Endothelial cell of umbilical vein (primary cell): ENCODE results near the gene DPF3. TPM values are rescaled to one million over a fixed set of nuclear protein-coding genes. Genes with fewer than 3 reads are reported as not detected.
A peak's percentile ranks its signal among the peaks of the same experiment; 100 is the strongest.

Experiments
- BruUV-seq: library from RNA; stranded (reverse); fragments of 400-500 nt; replicated peaks from 2 replicates; lab custom pipeline; 2021; lab: Mats Ljungman, UMichigan
- CTCF ChIA-PET: fragments of 300-600, 350-600 bp; sonication (Branson Sonifier 250); formaldehyde crosslinking; loops from one replicate; lab custom pipeline; 2021; ENCODE audit warnings: antibody characterized with exemption, inconsistent platforms; lab: Charles Lee
- POLR2A ChIA-PET: fragments of 300-600, 350-600 bp; sonication (Branson Sonifier 250); formaldehyde crosslinking; loops from one replicate; lab custom pipeline; 2021; ENCODE audit warnings: antibody characterized with exemption, inconsistent platforms; lab: Charles Lee
- DNase-seq: peaks from one replicate; pipeline ENCODE4 v3.0.0-alpha.2; 2011; ENCODE audit warnings: low read depth, low spot score
- FAIRE-seq: peaks from 2 replicates; lab custom pipeline; 2011; peaks lifted over from hg19 to GRCh38; lab: Jason Lieb, UNC
- H2AFZ ChIP-seq: 2 replicates; pipeline ENCODE4 v1.6.0; 2012; ENCODE audit warnings: low read depth, low read length, control low read depth, inconsistent platforms
- H3K27ac ChIP-seq: 2 replicates; pipeline ENCODE4 v1.5.1; 2011; ENCODE audit warnings: low read depth, mild to moderate bottlenecking, control low read depth, low read length, moderate library complexity; ENCODE audit not compliant: insufficient read depth
- H3K27me3 ChIP-seq, 2 experiments: 2 replicates each; pipeline versions ENCODE4 v1.6.0 to v1.6.1; 2011; ENCODE audit warnings: low read length in 2 of 2, mixed read lengths in 1 of 2; ENCODE audit not compliant: control insufficient read depth in 2 of 2, insufficient read depth in 2 of 2
- H3K36me3 ChIP-seq, 2 experiments: 2 replicates in 1 of 2; 3 replicates in 1 of 2; pipeline ENCODE4 v1.5.1; 2011; ENCODE audit warnings: low read length in 2 of 2, mild to moderate bottlenecking in 1 of 2, moderate library complexity in 1 of 2; ENCODE audit not compliant: control insufficient read depth in 2 of 2, insufficient read depth in 2 of 2; ENCODE audit errors: extremely low read depth in 1 of 2
- H3K4me1 ChIP-seq: 3 replicates; pipeline ENCODE4 v1.5.1; 2011; ENCODE audit warnings: mild to moderate bottlenecking, low read length; ENCODE audit not compliant: control insufficient read depth, insufficient read depth; ENCODE audit errors: extremely low read depth
- H3K4me2 ChIP-seq: 2 replicates; pipeline ENCODE4 v1.6.1; 2011; ENCODE audit warnings: low read length, control low read depth, mixed read lengths; ENCODE audit not compliant: insufficient read depth
- H3K4me3 ChIP-seq, 3 experiments: fragments of 200-600 bp in 1 of 3; sonication (generic), shearing (Covaris generic) in 1 of 3; replicated peaks in 1 of 3; 2 replicates each; pipeline ENCODE4 v1.5.1; 2011 to 2016; ENCODE audit warnings: control low read depth in 3 of 3, low read length in 3 of 3, mild to moderate bottlenecking in 2 of 3, inconsistent platforms in 1 of 3, low read depth in 1 of 3, moderate library complexity in 1 of 3; ENCODE audit not compliant: insufficient read depth in 1 of 3
- H3K79me2 ChIP-seq: 2 replicates; pipeline ENCODE4 v1.6.0; 2012; ENCODE audit warnings: low read length, inconsistent platforms; ENCODE audit not compliant: control insufficient read depth, insufficient read depth
- H3K9ac ChIP-seq: replicated peaks from 2 replicates; pipeline ENCODE3; 2011; ENCODE audit warnings: low read length, control low read depth; ENCODE audit not compliant: insufficient read depth; ENCODE audit errors: extremely low read depth
- H3K9me1 ChIP-seq: replicated peaks from 3 replicates; pipeline ENCODE4 v1.6.0; 2011; ENCODE audit warnings: mild to moderate bottlenecking, low read length; ENCODE audit not compliant: control insufficient read depth, insufficient read depth; ENCODE audit errors: extremely low read depth
- H3K9me3 ChIP-seq: replicated peaks from 2 replicates; pipeline ENCODE4 v1.5.1; 2012; ENCODE audit warnings: low read length, inconsistent platforms; ENCODE audit not compliant: control insufficient read depth, insufficient read depth
- H4K20me1 ChIP-seq: replicated peaks from 2 replicates; pipeline ENCODE3; 2011; ENCODE audit warnings: mild to moderate bottlenecking, low read length; ENCODE audit not compliant: control insufficient read depth, insufficient read depth; ENCODE audit errors: extremely low read depth
- CTCF ChIP-seq, 2 donors: IDR thresholded peaks; 1 replicate in 1 of 2; 2 replicates in 1 of 2; pipeline ENCODE4 v1.5.1; 2011; ENCODE audit warnings: low read length in 2 of 2, mild to moderate bottlenecking in 2 of 2, moderate library complexity in 2 of 2, control low read depth in 1 of 2, inconsistent platforms in 1 of 2, low read depth in 1 of 2; ENCODE audit not compliant: insufficient read depth in 1 of 2; ENCODE audit errors: extremely low read depth in 1 of 2
- EZH2 ChIP-seq: IDR thresholded peaks from 2 replicates; pipeline ENCODE4 v1.6.1; 2012; ENCODE audit warnings: borderline replicate concordance, low read depth, mild to moderate bottlenecking, moderate library complexity, low read length, inconsistent platforms; ENCODE audit not compliant: severe bottlenecking
- FOS ChIP-seq: IDR thresholded peaks from 2 replicates; pipeline ENCODE4 v1.6.1; 2011; ENCODE audit warnings: mild to moderate bottlenecking, low read length, moderate library complexity, borderline replicate concordance; ENCODE audit not compliant: insufficient read depth
- GATA2 ChIP-seq: IDR thresholded peaks from 2 replicates; pipeline ENCODE4 v1.7.0; 2011; ENCODE audit warnings: low read depth, mild to moderate bottlenecking, moderate library complexity, mixed read lengths, low read length; ENCODE audit not compliant: insufficient read length, insufficient read depth
- POLR2A ChIP-seq: IDR thresholded peaks from 2 replicates; pipeline ENCODE4 v1.6.1; 2012; ENCODE audit warnings: low read depth, mild to moderate bottlenecking, control low read depth, low read length
- POLR2AphosphoS5 ChIP-seq: IDR thresholded peaks from 2 replicates; pipeline ENCODE4 v1.6.1; 2012; ENCODE audit warnings: low read depth, mild to moderate bottlenecking, control low read depth, low read length, moderate library complexity; ENCODE audit not compliant: insufficient read depth
- dilution Hi-C: fragments of 300-500 bp; cut with MboI; formaldehyde crosslinking; loops from one replicate; pipeline ENCODE4 v1.15.0; 2019; ENCODE audit warnings: low sequenced_read_pairs; ENCODE audit not compliant: extremely low pct_ligation_motif_present
- intact Hi-C: fragments of 100-400 bp; cut with micrococcal nuclease; formaldehyde crosslinking; loops from one replicate; pipeline ENCODE4 v1.10.0; 2022
- polyA plus RNA-seq, 4 experiments: library from polyadenylated mRNA; depleted of rRNA in 3 of 4; stranded (reverse) in 3 of 4; unstranded in 1 of 4; fragments of >200 nt; gene quantifications; 2 replicates each; pipeline versions ENCODE4 v1.2.1 to v1.2.3, GENCODE V29; 2011 to 2012; ENCODE audit warnings: missing spikeins in 1 of 4
- total RNA-seq: library from RNA; stranded (reverse); gene quantifications from 2 replicates; pipeline ENCODE4 v1.2.3, GENCODE V29; 2021

DPF3 gene
- total and polyA plus RNA-seq, 2 donors (not counting 3 experiments of a cell fraction or from before 2014, with no cell fraction given) = 2.4 to 3.5 TPM

GRCh38 chr14:72618424-72618823 is 275.5 kb downstream of the DPF3 start:
- Histone ChIP-seq H3K4me2 (no peak overlapping the region), H3K9ac (no peak overlapping the region), H3K9me3 (no peaks in the 10 kb centered on the region), H3K27ac (peak overlapping the region; percentile 80), H3K4me1 (peaks cover 41% of the 10 kb centered on the region), H3K27me3 (no peaks in the 10 kb centered on the region), H3K4me3 (no peak overlapping the region), H3K36me3 (no peaks in the 10 kb centered on the region), H4K20me1 (no peaks in the 10 kb centered on the region), H3K79me2 (no peaks in the 10 kb centered on the region), H3K9me1 (no peaks in the 10 kb centered on the region), H2AFZ (no peak overlapping the region)
- intact Hi-C loops = no loop called here
- DNase-seq (no peak), FAIRE-seq (no peak)
- ChIA-PET POLR2A (no interaction called here), CTCF (interaction anchor here (1.0 to 1.8 kb wide), 3 partner anchors 13 to 44 kb away, joined by 3 to 4 read pairs (median 3); no protein-coding TSS in a partner anchor)
- no TSS peak for BruUV-seq
- TF ChIP-seq POLR2A (no peak), FOS (no peak), CTCF (IDR thresholded peaks at IDR 0.05; ENCODE audit: extremely low read depth in 1 of 2, insufficient read depth in 1 of 2, low read depth in 1 of 2, low read length in 2 of 2) (no peak), GATA2 (no peak), POLR2AphosphoS5 (no peak), EZH2 (no peak)
- dilution Hi-C loops = no loop called here
